Measurements from ENCODE around the gene MORN1. TPM values are rescaled to one million over a fixed set of nuclear protein-coding genes. Genes with fewer than 3 reads are reported as not detected.

The MORN1 gene
- polyA plus RNA-seq, 1 of the 3 experiments (the other 2 are of a cell fraction), result 16.3 TPM

DNA sequence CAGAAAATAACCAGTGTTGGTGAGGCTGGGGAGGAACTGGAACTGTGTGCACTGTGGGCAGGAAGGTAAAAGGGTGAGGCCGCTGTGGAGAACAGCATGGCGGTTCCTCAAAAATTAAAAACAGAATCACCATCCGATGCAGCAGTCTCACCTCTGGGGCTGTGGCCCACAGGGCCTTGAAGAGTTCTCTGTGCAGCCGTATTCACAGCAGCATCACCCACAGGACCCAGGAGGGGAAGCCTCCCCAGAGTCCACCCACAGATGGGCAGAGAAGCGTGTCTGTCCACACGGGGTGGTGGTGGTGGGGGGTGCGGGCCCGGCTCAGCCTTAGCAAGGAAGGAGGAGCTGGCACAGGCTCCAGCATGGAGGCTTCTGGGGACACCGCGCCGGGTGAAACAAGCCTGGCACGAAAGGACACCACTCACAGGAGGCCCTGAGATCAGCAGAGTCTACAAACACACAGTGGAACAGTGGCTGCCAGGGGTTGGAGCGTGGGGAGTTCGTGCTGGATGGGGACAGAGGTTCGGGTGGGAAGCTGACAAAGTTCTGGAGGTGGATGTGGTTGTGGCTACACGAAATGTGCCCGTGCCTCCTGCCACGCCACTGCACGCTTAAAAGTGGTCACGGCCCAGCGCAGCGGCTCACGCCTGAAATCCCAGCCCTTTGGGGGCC is 11.5 kb downstream of the MORN1 start:
- H3K4me3 ChIP-seq (ENCODE audit: low read depth in 2 of 2, low read length in 1 of 2), result no peak overlapping the region
- H3K4me1 ChIP-seq (ENCODE audit: control insufficient read depth in 1 of 2, insufficient read depth in 2 of 2, low read depth in 1 of 2, low read length in 1 of 2), result peaks cover 0 to 6% of the 10 kb centered on the region in 2 experiments; a peak in 1 of 4 replicates
- H3K9ac ChIP-seq, result no peak overlapping the region
- no peak overlapping the region for H3K4me2 ChIP-seq
- TF ChIP-seq, protein P1, sequence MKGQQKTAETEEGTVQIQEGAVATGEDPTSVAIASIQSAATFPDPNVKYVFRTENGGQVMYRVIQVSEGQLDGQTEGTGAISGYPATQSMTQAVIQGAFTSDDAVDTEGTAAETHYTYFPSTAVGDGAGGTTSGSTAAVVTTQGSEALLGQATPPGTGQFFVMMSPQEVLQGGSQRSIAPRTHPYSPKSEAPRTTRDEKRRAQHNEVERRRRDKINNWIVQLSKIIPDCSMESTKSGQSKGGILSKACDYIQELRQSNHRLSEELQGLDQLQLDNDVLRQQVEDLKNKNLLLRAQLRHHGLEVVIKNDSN (IDR thresholded peaks at IDR 0.05; ENCODE audit: borderline replicate concordance, low read depth), result no peak
- TF ChIP-seq, protein P2, sequence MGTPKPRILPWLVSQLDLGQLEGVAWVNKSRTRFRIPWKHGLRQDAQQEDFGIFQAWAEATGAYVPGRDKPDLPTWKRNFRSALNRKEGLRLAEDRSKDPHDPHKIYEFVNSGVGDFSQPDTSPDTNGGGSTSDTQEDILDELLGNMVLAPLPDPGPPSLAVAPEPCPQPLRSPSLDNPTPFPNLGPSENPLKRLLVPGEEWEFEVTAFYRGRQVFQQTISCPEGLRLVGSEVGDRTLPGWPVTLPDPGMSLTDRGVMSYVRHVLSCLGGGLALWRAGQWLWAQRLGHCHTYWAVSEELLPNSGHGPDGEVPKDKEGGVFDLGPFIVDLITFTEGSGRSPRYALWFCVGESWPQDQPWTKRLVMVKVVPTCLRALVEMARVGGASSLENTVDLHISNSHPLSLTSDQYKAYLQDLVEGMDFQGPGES (IDR thresholded peaks at IDR 0.05; ENCODE audit: low read depth, low read length), result no peak
- no peak for TF ChIP-seq SMC3 (IDR thresholded peaks at IDR 0.05; ENCODE audit: low read depth, low read length)
- no peak for TF ChIP-seq GABPA (IDR thresholded peaks at IDR 0.05; ENCODE audit: low read depth)
- TF ChIP-seq FOXJ3 (CRISPR knock-in tag; IDR thresholded peaks at IDR 0.05), result no peak
- TF ChIP-seq TAF1 (IDR thresholded peaks at IDR 0.05; ENCODE audit: borderline replicate concordance, low read depth, low read length), result no peak
- TF ChIP-seq SIN3A (IDR thresholded peaks at IDR 0.05; ENCODE audit: borderline replicate concordance, low read depth, low read length), result no peak
- TF ChIP-seq TEAD4 (IDR thresholded peaks at IDR 0.05; ENCODE audit: borderline replicate concordance, insufficient read depth), result no peak
- no peak for TF ChIP-seq RFX5 (IDR thresholded peaks at IDR 0.05; ENCODE audit: low read length)
- TF ChIP-seq, protein P3, sequence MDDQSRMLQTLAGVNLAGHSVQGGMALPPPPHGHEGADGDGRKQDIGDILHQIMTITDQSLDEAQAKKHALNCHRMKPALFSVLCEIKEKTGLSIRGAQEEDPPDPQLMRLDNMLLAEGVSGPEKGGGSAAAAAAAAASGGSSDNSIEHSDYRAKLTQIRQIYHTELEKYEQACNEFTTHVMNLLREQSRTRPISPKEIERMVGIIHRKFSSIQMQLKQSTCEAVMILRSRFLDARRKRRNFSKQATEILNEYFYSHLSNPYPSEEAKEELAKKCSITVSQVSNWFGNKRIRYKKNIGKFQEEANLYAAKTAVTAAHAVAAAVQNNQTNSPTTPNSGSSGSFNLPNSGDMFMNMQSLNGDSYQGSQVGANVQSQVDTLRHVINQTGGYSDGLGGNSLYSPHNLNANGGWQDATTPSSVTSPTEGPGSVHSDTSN (IDR thresholded peaks at IDR 0.05), result no peak
- TF ChIP-seq FOSL2 (IDR thresholded peaks at IDR 0.05; ENCODE audit: borderline replicate concordance, low read depth), result no peak
- TF ChIP-seq, protein P4, sequence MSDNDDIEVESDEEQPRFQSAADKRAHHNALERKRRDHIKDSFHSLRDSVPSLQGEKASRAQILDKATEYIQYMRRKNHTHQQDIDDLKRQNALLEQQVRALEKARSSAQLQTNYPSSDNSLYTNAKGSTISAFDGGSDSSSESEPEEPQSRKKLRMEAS (IDR thresholded peaks at IDR 0.05; ENCODE audit: low read depth), result no peak
- TF ChIP-seq CHD2 (IDR thresholded peaks at IDR 0.05; ENCODE audit: low read length, partially characterized antibody), result no peak
- TF ChIP-seq YY1 (IDR thresholded peaks at IDR 0.05; ENCODE audit: low read depth), result no peak
- TF ChIP-seq RAD21 (IDR thresholded peaks at IDR 0.05; ENCODE audit: low read length), result no peak
- TF ChIP-seq, protein P5, sequence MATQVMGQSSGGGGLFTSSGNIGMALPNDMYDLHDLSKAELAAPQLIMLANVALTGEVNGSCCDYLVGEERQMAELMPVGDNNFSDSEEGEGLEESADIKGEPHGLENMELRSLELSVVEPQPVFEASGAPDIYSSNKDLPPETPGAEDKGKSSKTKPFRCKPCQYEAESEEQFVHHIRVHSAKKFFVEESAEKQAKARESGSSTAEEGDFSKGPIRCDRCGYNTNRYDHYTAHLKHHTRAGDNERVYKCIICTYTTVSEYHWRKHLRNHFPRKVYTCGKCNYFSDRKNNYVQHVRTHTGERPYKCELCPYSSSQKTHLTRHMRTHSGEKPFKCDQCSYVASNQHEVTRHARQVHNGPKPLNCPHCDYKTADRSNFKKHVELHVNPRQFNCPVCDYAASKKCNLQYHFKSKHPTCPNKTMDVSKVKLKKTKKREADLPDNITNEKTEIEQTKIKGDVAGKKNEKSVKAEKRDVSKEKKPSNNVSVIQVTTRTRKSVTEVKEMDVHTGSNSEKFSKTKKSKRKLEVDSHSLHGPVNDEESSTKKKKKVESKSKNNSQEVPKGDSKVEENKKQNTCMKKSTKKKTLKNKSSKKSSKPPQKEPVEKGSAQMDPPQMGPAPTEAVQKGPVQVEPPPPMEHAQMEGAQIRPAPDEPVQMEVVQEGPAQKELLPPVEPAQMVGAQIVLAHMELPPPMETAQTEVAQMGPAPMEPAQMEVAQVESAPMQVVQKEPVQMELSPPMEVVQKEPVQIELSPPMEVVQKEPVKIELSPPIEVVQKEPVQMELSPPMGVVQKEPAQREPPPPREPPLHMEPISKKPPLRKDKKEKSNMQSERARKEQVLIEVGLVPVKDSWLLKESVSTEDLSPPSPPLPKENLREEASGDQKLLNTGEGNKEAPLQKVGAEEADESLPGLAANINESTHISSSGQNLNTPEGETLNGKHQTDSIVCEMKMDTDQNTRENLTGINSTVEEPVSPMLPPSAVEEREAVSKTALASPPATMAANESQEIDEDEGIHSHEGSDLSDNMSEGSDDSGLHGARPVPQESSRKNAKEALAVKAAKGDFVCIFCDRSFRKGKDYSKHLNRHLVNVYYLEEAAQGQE (IDR thresholded peaks at IDR 0.05; ENCODE audit: low read depth, low read length), result no peak
- H3K9me3 ChIP-seq, result no peaks in the 10 kb centered on the region
- H4K20me1 ChIP-seq (ENCODE audit: insufficient read depth), result no peaks in the 10 kb centered on the region
- no peak overlapping the region for H3K27ac ChIP-seq (ENCODE audit: low read depth in 2 of 2, low read length in 1 of 2)
- CTCF ChIA-PET, result interaction anchor here (0.8 to 10.7 kb wide), 4 partner anchors 54 to 180 kb away, joined by 3 to 292 read pairs (median 25); partner anchors contain the start of genes FAAP20 and SKI
- H3K27me3 ChIP-seq (ENCODE audit: insufficient read depth), result no peaks in the 10 kb centered on the region
- DNase-seq, result no peak
- no peaks in the 10 kb centered on the region for H3K9me2 ChIP-seq
- H2AFZ ChIP-seq (ENCODE audit: low read depth), result no peak overlapping the region
- H3K79me2 ChIP-seq (ENCODE audit: insufficient read depth), result no peaks in the 10 kb centered on the region
- 91% methylated on average over 19 of the region's 23 CpGs for WGBS (ENCODE audit: low lambda C conversion rate)
- POLR2A ChIA-PET, result interaction anchor here (0.9 to 2.8 kb wide), 2 partner anchors 184 to 185 kb away, joined by 3 to 35 read pairs; partner anchors contain the start of gene FAAP20
- no peaks in the 10 kb centered on the region for H3F3A ChIP-seq (replicated peaks; ENCODE audit: insufficient read depth)
- no peaks in the 10 kb centered on the region for H3K36me3 ChIP-seq (replicated peaks in 1 of 2; ENCODE audit: control insufficient read depth in 1 of 2, insufficient read depth in 2 of 2, low read length in 1 of 2)

Data from SK-N-SH (cell line).